ENCODE results near the gene TMEM252.

Gene TMEM252

GRCh38 chr9:68540712-68541535 is at the start of gene TMEM252:
Gene TMEM252 (minus strand): TSS chr9:68540883. CDS start chr9:68540814, 69 bp downstream.
- DNase-seq: no peak

- no peak for DNase-seq
These were observed 44.5 kb upstream of the TMEM252 start for GRCh38 chr9:68585034-68585761.

DNA sequence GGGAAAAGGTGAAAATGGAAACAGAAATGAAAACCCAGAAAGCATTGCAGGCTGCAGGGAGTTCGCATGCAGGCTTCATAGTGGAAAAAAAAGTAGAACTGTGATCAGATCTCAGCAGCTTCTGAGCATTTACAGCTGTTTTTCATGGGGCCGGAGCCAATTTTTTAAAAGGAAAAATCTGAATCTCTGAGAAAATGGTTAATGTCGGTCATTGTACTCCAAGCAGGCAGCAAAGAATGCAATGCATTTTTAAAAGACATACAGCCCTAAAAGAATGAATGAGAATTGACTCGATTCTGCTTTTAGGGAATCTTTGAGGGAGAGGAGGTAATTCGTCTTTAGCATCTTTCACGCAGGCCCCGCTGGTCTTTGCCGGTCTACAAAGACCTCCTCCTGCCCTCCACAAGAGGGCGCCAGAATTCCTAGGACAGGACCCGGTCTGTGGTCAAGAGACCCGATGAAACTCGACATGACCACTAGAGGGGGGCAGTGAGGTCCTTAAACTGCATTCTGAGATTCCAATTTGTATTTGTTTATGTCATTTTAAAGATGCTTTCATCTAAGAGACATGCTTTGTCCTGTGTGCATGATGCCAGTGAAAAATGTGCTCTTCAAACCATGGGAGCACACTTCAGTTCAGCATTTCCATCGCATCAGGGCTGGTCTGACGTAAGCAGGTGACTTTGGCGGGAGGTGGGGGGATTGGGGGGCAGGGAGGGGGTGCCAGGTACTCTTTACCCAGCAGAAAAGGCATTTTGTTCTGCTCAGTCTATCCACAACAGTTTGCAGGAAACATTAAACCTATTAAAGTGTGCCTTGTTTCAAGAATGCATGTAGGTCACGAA is 43.7 kb upstream of the TMEM252 start:
- peak; percentile 57 for DNase-seq

GRCh38 chr9:68581696-68582095 is 41.0 kb upstream of the TMEM252 start:
- DNase-seq: no peak

DNA sequence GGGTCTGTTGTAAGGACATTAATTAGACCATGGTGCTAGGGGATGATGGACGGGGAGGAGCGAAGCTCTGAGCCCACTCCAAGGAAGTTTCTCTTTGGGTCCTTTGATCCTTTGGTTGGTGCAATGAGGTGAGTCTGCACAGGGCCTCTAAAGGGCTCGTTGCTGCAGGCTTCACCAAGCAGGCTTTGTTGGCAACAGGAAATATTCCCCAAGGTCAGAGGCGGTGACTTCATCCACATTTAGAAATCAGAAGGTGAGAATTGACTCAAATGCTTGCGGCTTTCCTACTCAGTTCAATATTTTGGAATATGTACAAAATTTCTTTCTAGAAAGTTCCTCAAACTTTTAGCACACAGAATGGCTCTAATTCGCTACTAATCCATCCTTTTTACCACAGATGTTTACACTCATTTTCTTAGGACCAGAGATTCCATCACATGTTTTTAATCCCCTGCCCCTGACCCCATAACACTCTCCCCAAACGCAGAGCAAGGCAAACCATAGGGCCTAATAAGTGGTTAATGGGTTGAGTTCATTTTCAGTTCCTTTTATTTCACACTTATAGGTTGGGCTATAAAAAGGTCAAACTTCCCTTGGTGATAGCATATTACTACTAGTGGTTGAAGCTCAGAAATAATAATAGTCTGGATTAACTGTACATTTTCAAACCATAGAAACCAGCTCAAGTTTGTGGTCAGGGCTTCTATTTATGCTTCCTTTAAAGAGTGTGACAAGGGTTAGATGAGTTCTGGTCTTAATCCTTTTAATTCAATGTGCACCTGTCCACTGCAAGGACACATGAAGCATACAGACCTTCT is 37.3 kb upstream of the TMEM252 start:
- DNase-seq: no peak

DNA sequence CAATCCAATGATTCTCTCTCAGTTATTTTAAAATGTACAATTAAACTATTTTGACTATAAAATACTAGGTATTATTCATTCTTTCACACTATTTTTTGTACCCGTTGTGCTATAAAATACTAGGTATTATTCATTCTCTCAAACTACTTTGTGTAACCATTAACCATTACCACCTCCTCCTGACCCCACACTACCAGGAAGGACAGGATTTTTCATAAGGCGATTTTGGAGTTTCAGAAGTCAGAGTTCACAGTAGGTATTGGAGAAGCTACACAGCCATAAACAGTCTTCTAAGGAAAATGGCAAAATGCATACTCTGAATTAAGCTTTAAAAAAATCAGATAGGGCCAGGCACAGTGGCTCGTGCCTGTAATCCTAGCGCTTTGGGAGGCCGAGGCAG is 35.1 kb upstream of the TMEM252 start:
- DNase-seq: no peak

DNA sequence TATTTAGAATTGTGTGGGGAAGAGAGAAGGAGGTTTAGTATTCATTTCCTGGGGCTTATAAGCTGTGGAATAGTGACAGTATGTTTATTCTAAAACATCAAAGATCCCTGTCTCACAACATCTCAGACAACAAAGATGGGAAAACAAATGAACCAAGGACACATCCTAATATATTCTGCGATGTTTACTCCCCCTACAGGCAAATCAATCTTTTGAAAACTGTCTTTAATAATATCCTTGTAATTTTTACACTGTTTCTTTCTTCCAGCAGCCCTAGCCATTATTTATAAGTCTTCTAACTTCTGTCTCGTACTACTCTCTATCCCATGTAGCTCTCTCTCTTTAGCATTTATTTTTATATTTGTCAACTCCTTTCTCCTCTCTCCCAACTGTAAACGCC is 33.5 kb upstream of the TMEM252 start:
- no peak for DNase-seq

- DNase-seq: no peak
These were observed 26.9 kb upstream of the TMEM252 start for GRCh38 chr9:68567565-68567964.

DNA sequence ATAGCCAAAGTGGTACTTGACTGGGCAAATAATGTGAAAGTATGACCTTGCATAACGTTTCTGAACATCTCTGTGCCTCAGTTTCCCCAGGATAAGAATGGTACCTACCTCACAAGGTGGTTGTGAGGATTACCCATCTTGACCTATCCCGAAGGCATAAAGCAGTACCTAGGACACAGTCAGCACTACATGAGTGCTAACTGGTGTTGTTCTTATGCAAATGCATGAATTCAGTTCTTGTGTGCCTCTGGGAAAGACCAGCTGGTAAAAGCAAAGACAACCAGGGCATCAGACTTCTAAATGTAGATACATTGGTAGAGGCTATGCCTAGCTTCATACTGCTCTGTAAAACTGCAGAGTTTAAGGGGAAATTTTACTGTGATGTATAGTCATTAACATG is 21.8 kb upstream of the TMEM252 start:
- DNase-seq: no peak

DNA sequence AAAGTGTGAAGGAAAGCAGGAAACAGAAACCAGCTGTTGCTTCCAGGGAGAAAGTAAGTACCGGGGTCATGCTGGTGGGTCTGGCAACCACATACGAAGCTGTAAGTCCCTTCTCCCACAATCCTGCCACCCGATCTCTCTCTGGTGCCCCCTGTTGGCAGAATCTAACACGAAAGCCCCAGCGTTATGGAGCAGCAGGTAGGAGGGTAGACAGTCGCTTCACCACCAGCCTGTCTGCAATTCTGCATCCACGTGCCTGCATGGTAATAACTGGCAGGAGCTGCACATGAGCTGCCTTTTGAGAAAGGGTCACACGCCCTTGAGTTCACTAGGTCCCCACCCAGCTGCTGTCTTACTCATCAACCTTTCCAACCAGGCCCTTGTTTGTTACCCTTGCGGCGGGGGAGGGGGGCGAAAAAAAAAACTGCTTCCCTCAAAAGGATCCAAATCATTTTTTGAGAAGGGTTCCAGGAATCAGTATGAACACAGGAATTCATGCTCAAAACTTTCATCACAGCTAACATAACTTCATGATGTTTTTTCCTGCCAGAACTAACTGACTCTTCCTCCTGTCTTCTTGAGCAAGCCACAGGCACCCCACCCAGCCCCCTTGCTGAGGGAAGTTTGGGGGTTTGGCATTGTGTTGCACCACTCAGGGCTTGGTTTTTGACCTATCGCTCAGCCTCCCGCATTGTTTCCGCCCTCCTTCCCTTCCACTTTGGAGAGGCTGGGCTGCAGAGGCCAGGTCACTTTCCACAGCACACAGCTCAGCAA is 19.6 kb upstream of the TMEM252 start:
- no peak for DNase-seq

- DNase-seq: no peak
These were observed 17.9 kb upstream of the TMEM252 start for GRCh38 chr9:68558545-68558944.

DNA sequence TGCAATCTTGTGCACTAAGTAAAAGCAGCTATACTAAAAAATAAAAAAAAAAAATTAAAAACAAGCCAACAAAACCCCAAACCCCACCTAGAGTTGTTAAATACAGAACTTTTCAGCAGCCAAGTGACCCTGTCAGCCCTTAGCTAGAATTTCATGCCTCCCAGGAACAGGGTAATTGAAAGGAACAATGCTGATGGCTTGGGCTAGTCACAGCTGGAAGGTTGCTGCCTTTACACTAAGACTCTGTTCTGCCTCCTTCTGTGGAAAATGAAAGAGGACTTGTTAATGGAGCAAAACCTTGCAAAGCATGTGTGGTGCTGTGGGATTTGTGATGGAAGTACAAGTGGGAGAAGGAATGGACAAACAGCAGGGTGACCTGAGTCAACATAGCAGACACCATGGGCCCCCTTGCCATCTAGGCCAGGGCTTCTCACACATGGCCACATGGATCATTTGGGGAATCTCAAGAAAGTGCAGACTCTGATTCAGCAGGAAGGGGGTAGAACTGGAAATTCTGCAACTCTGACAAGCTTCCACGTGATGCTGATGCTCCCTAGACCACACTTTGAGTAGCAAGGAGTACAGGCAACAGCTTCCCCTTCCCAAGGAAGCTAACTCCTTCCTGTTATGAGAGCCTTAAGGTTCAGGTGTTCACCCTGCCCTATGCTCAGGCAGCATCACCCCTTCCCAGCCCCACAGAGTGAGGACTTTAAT is 14.9 kb upstream of the TMEM252 start:
- DNase-seq: no peak

- DNase-seq: no peak
These were observed 12.2 kb upstream of the TMEM252 start for GRCh38 chr9:68552700-68553476.

DNA sequence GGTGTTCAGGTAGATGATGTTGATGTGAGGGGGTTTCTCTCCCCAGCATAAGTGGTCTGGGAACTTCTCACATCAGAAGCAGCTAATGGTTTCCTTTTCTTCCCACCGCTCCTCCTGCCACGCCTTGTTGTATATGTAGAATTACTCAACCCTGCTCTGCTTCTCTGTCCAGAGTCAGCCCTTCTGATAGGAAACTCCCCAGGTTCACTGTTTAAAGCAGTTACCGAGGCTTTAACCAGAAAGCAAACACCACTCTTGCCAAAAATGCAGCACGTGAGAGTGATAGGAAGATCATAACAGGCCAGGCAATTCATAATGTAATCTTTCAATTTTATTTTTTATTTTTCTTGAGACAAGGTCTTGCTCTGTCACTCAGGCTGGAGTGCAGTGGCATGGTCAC is 10.5 kb upstream of the TMEM252 start:
- no peak for DNase-seq

DNA sequence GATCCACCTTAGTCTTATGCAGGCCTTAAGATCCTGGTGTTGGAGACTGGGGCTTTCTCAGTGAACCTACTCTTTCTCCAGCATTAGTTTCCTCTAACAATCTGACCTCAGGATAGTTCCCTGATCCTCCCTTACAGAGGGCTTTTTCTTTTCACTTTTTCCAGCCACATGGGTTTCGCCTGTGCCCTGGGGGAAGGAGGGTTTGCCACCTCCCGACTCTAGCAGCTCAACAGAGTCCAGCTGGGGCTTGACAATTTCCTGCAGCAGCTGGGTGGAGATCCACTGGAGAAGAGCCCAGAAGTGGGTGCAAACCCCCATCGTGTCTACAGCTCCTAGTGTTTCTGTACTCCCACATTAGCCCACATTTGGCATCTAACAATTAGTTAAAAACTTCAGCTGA is 7.6 kb upstream of the TMEM252 start:
- no peak for DNase-seq

GRCh38 chr9:68547417-68547816 is 6.7 kb upstream of the TMEM252 start:
- DNase-seq: no peak

GRCh38 chr9:68546596-68547390 is 6.1 kb upstream of the TMEM252 start:
- no peak for DNase-seq

DNA sequence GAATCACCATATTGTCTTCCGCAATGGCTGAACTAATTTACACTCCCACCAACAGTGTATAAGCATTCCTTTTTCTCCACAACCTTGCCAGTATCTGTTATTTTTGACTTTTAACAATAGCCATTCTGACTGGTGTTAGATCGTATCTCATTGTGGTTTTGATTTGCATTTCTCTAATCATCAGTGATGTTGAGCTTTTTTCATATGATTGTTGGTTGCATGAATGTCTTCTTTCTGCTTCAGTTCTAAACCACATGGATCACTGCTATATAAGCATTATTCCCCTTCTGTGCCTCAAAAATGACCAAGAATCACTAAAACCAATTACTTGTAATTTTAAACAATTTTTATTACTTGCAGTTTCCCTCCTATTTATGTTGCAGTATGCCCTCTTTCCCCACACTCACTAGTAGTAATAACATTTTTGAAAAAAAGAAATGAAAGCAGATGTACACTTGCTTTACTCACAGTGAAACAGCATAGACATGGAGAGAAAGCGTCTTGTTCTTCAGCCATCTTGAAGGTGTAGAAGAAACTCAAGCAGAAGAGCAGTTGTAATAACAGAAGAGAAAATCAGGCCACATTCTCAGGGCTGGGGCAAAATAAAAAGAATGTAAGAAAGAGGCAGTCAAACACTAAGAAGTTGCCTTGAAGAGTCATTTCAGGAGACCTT is 4.5 kb upstream of the TMEM252 start:
- DNase-seq: no peak

DNA sequence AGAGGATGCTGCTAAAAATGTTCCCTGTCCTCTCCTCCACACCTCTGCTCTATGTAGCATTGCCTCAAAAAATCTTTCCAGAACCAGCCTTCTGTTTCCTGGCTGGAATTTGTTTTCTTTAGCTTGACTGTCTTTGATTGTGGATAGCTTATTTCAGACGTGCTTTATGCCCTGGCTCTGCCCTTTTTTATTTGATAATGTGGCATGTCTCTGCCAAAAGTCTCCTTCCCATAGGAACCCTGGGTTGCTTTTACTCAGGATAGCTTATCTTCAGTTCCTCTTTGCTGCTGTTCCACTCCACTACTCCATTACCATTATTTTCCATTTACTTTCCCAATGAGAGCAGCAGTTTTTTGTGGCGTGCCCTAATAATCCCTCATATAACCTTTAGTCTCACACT is 885 bp upstream of the TMEM252 start:
- no peak for DNase-seq

Measured in NK-92 treated with Interleukin-12 subunit alpha and Interleukin-12 subunit beta, amount 100 ng/mL, for 24 hours (cell line).